Measurements from ENCODE around the gene FOXC1.

- TF ChIP-seq EZH2 (IDR thresholded peaks at IDR 0.05; ENCODE audit: insufficient read depth, poor library complexity, severe bottlenecking), result no peak
- TF ChIP-seq EZH2phosphoT487 (IDR thresholded peaks at IDR 0.05; ENCODE audit: insufficient read depth, low read depth), result no peak
Measured at GRCh38 chr6:1595271-1596087, 14.2 kb upstream of the FOXC1 start.
